ENCODE results near the gene ZNF57. TPM values are rescaled to one million over a fixed set of nuclear protein-coding genes. Genes with fewer than 3 reads are reported as not detected.

The ZNF57 gene
- total and polyA plus RNA-seq, 12 donors, result 1.0 to 5.5 (median 3.0) TPM

GRCh38 chr19:2945575-2946184 lies 45.0 kb downstream of the ZNF57 start:
- DNase-seq, result no peak
- TF ChIP-seq CTCF (IDR thresholded peaks at IDR 0.05), result no peak
- Histone ChIP-seq H3K27me3 (no peaks in the 10 kb centered on the region), H3K27ac (peak overlapping the region in 9 of 10 donors; percentile 88 to 95 (median 90)), H3K4me3 (peak overlapping the region; percentile 67 to 96 (median 82)), H3K36me3 (no peaks in the 10 kb centered on the region), H3K4me1 (peaks cover 7 to 40% (median 30%) of the 10 kb centered on the region in 9 donors), H3K9me3 (no peaks in the 10 kb centered on the region)
- 50 to 55% methylated on average over 17 of the region's 17 CpGs for WGBS, 2 donors
- ATAC-seq, result no peak
- intact Hi-C loops (cut with DNase I), result loop anchor here in 4 of 10 donors (2.0 to 10.0 kb wide), 4 partner anchors 43 to 61 kb away; partner anchors contain the start of gene ZNF57 (in 2 of the 4)

- intact Hi-C loops (cut with DNase I), result loop anchor here in 8 of 10 donors (2.0 to 10.0 kb wide), 10 partner anchors 27 to 212 kb away; partner anchors contain the start of genes ZNF57 (in 2 of the 8) and TLE6 (in 1 of the 8)
- Histone ChIP-seq H3K27me3 (no peaks in the 10 kb centered on the region), H3K36me3 (no peaks in the 10 kb centered on the region), H3K4me1 (peaks cover 7 to 39% (median 22%) of the 10 kb centered on the region in 9 donors), H3K27ac (peak overlapping the region; percentile 90 to 99 (median 95)), H3K9me3 (no peaks in the 10 kb centered on the region), H3K4me3 (peak overlapping the region; percentile 68 to 97 (median 80))
- DNase-seq (peak in 1 of 2 donors; percentile 84), ATAC-seq (peak; percentile 18 to 68 (median 52))
- TF ChIP-seq CTCF (IDR thresholded peaks at IDR 0.05), result no peak
- 1% methylated on average over 11 of the region's 11 CpGs for WGBS, 2 donors
Observed at GRCh38 chr19:2949939-2950285, 49.2 kb downstream of the ZNF57 start.

- ATAC-seq (peak; percentile 94 to 98 (median 96)), DNase-seq (peak; percentile 100)
- WGBS, 2 donors, result 0 to 1% methylated on average over 53 of the region's 53 CpGs
- H3K27ac ChIP-seq, result peak overlapping the region; percentile 90 to 99 (median 95)
- H3K4me3 ChIP-seq, result peak overlapping the region; percentile 68 to 97 (median 80)
- H3K4me1 ChIP-seq, result peaks cover 7 to 35% (median 19%) of the 10 kb centered on the region in 9 donors
- no peaks in the 10 kb centered on the region for H3K36me3 ChIP-seq
- no peaks in the 10 kb centered on the region for H3K9me3 ChIP-seq
- H3K27me3 ChIP-seq, result no peaks in the 10 kb centered on the region
- no peak for TF ChIP-seq CTCF (IDR thresholded peaks at IDR 0.05)
- intact Hi-C loops (cut with DNase I), result loop anchor here in 6 of 10 donors (1.0 to 10.0 kb wide), 8 partner anchors 26 to 213 kb away; partner anchors contain the start of genes TLE6 (in 1 of the 6) and ZNF57 (in 1 of the 6)
Observed at GRCh38 chr19:2950286-2951124, 49.8 kb downstream of the ZNF57 start.

- H3K36me3 ChIP-seq, result no peaks in the 10 kb centered on the region
- ATAC-seq, result no peak
- peaks cover 7 to 23% (median 12%) of the 10 kb centered on the region in 9 donors for H3K4me1 ChIP-seq
- no peak overlapping the region for H3K4me3 ChIP-seq
- DNase-seq, result no peak
- TF ChIP-seq CTCF (IDR thresholded peaks at IDR 0.05), result no peak
- WGBS, 2 donors, result 71% methylated on average over 9 of the region's 9 CpGs
- no peak overlapping the region for H3K27ac ChIP-seq
- no peaks in the 10 kb centered on the region for H3K27me3 ChIP-seq
- H3K9me3 ChIP-seq, result no peaks in the 10 kb centered on the region
- intact Hi-C loops (cut with DNase I), result loop anchor here in 6 of 10 donors (5.0 to 10.0 kb wide), 5 partner anchors 84 to 209 kb away; no protein-coding TSS in a partner anchor
Observed at GRCh38 chr19:2952953-2953481, 52.3 kb downstream of the ZNF57 start.

All from heart right ventricle (tissue), 16 donors.